ENCODE results near the gene APOBEC3C. TPM values are rescaled to one million over a fixed set of nuclear protein-coding genes. Genes with fewer than 3 reads are reported as not detected.

Gene APOBEC3C
- total and polyA plus RNA-seq, 2 donors = 8.1 to 28.9 TPM

Other genes starting within 250 kb of the APOBEC3C start
- gene DNAL4, start 220.1 kb upstream of the APOBEC3C start, total RNA-seq = 12.4 TPM
- gene DNAL4, start 220.1 kb upstream of the APOBEC3C start, polyA plus RNA-seq = 21.5 TPM
- gene NPTXR, start 170.2 kb upstream of the APOBEC3C start, total RNA-seq = 4.2 TPM
- 15.1 TPM for gene NPTXR, start 170.2 kb upstream of the APOBEC3C start, polyA plus RNA-seq
- gene CBX6, start 142.0 kb upstream of the APOBEC3C start, total RNA-seq = 43.1 TPM
- gene CBX6, start 142.0 kb upstream of the APOBEC3C start, polyA plus RNA-seq = 82.0 TPM
- gene APOBEC3A, start 56.6 kb upstream of the APOBEC3C start, total RNA-seq = 0.42 TPM
- gene APOBEC3A, start 56.6 kb upstream of the APOBEC3C start, polyA plus RNA-seq = 0.62 TPM
- 1.8 TPM for gene APOBEC3B, start 31.9 kb upstream of the APOBEC3C start, total RNA-seq
- 1.0 TPM for gene APOBEC3B, start 31.9 kb upstream of the APOBEC3C start, polyA plus RNA-seq
- gene APOBEC3D, start 6.9 kb downstream of the APOBEC3C start, total RNA-seq = 1.3 TPM
- 2.7 TPM for gene APOBEC3D, start 6.9 kb downstream of the APOBEC3C start, polyA plus RNA-seq
- gene APOBEC3F, start 26.6 kb downstream of the APOBEC3C start, total RNA-seq = 4.7 TPM
- gene APOBEC3F, start 26.6 kb downstream of the APOBEC3C start, polyA plus RNA-seq = 4.4 TPM
- gene APOBEC3G, start 63.0 kb downstream of the APOBEC3C start, total RNA-seq = 10.1 TPM
- gene APOBEC3G, start 63.0 kb downstream of the APOBEC3C start, polyA plus RNA-seq = 12.7 TPM
- not detected for gene APOBEC3H, start 83.0 kb downstream of the APOBEC3C start, total RNA-seq
- 0.24 TPM for gene APOBEC3H, start 83.0 kb downstream of the APOBEC3C start, polyA plus RNA-seq
- 11.6 TPM for gene CBX7, start 138.4 kb downstream of the APOBEC3C start, total RNA-seq
- gene CBX7, start 138.4 kb downstream of the APOBEC3C start, polyA plus RNA-seq = 154 TPM
- 5.8 TPM for gene PDGFB, start 230.7 kb downstream of the APOBEC3C start, total RNA-seq
- gene PDGFB, start 230.7 kb downstream of the APOBEC3C start, polyA plus RNA-seq = 12.3 TPM